ENCODE measurements around the gene XPOT. TPM values are rescaled to one million over a fixed set of nuclear protein-coding genes. Genes with fewer than 3 reads are reported as not detected.

XPOT gene, protein sequence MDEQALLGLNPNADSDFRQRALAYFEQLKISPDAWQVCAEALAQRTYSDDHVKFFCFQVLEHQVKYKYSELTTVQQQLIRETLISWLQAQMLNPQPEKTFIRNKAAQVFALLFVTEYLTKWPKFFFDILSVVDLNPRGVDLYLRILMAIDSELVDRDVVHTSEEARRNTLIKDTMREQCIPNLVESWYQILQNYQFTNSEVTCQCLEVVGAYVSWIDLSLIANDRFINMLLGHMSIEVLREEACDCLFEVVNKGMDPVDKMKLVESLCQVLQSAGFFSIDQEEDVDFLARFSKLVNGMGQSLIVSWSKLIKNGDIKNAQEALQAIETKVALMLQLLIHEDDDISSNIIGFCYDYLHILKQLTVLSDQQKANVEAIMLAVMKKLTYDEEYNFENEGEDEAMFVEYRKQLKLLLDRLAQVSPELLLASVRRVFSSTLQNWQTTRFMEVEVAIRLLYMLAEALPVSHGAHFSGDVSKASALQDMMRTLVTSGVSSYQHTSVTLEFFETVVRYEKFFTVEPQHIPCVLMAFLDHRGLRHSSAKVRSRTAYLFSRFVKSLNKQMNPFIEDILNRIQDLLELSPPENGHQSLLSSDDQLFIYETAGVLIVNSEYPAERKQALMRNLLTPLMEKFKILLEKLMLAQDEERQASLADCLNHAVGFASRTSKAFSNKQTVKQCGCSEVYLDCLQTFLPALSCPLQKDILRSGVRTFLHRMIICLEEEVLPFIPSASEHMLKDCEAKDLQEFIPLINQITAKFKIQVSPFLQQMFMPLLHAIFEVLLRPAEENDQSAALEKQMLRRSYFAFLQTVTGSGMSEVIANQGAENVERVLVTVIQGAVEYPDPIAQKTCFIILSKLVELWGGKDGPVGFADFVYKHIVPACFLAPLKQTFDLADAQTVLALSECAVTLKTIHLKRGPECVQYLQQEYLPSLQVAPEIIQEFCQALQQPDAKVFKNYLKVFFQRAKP
- total RNA-seq: 10 to 100 TPM; 38.9 to 55.9 TPM

DNA sequence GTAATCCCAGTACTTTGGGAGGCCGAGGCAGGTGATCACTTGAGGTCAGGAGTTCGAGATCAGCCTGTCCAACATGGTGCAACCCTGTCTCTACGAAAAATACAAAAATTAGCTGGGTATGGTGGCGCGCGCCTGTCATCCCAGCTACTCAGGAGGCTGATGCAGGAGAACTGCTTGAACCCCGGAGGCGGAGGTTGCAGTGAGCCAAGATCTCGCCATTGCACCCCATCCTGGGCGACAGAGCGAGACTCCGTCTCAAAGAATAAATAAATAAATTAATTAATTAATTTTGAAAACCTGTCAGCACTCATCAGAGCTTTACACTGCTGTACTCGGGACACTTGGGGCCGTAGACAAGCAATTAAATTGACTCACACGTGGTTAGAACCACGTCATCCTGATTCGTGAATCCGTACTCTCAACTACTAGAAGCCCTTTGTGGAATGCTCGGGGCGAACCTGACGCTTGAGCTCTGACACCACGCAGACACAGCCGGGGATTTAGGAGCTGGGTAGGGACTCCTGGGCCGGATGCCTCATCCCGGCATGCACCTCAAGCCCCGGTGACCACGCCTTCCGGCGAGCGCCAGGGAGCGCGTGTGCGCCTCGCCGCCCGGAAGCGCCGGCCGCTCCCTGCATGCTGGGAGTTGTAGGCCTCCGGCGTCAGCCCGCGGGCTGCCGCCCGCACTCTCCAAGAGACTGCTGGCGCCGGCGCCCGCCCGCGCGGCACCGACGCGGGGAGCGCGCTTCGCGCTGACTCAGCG, at the start of gene XPOT:
Gene XPOT, plus strand, starts transcription at position 686 of the 763 bp plus-strand sequence. CDS start 5,644 bp downstream, outside the sequence.

DNA sequence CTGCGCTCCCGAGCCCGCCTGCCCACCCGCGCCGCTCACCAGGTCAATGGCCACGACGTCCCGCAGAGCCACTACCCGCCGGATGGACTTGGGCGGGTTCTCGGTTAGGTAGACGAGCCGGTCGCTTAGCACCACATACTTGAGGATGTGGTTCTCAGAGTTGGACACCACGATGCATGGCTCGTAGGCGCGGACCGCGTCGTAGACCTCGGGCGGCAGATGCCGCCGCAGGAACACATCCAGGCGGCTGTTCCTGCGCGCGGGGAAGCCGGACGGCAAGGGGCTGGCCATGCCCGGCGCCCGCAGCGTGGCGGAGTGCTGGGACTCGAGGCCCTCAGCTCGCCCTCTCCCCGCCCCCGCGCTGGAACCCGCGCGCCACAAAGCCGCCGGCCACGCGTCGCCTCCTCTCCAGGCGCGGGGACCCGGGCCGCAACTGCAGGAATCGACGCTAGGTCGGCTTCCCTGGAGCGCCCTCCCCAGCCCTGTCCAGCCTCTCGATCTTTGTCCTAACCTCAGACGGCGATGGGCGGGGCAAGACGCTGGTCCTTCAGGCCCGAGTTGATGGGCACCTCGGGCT, 13.8 kb upstream of the XPOT start, which contains the start of gene C12orf56:
Gene C12orf56, minus strand, starts transcription at position 484 of the 577 bp plus-strand sequence. Its CDS starts 193 bp downstream, at position 291.

DNA sequence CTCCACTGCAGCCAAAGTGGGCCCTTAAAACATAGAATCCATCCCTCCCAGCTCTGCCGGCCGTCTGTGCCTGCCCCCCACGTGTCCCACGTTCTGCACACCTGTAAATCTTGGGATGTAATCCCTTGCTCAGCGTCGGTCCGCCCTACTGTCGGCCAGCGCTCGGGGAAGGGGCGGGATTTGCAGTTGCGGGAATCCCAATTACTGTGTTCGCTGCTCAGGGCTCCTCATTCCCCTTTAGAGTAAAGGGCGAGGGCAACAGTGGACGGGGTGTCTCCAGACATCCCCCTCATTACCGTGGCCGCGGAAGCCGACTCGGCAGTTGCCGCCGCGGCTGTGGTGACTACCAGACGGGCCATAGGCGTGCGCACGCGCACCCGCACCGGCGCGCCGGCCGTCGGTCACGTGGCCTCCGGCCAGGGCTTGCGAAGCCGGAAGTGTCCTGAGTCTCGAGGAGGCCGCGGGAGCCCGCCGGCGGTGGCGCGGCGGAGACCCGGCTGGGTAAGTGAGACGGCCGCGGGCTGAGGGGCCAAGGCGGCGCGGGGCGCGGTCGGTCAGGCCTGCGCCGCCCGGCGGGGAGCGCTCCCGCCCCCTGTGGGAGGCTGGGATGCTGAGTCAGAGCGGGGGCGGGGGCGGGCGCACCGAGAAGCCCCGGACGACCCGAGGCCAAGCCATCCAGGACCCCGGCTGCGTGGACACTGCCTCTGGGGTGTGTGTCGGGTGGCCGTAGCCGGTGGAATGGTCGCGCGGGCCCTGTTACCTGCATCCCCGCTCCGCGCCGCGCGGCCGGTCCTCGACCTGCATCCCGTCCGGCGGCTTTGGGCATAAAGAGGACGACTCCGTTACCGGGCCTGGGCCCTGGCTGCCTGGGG, 47.7 kb downstream of the XPOT start, which contains the start of gene TBK1:
Gene TBK1, plus strand, starts transcription at position 434 of the 872 bp plus-strand sequence. CDS start 3,751 bp downstream, outside the sequence.

Small RNA genes lying within 50 kb of the gene (small RNA-seq; reads per million reads assigned to genes)
- 0 to 0.04 reads per million in 2 donors for gene RF01210

Other genes with a start within 250 kb of the XPOT start
- gene KICS2, start 182.1 kb upstream of the XPOT start, total RNA-seq: 1 to 10 TPM; 10.0 TPM
- not detected for gene C12orf56, start 13.6 kb upstream of the XPOT start, total RNA-seq
- gene TBK1, start 47.7 kb downstream of the XPOT start, total RNA-seq: 10 to 100 TPM; 32.3 to 33.6 TPM
- 10 to 100 TPM; 64.9 to 65.7 TPM for gene RASSF3, start 206.1 kb downstream of the XPOT start, total RNA-seq

All from melanocyte of skin (primary cell).